Stimulated activated CD4-positive, alpha-beta T cell treated with anti-CD3 and anti-CD28 coated beads, Interleukin-4, amount 100 ng/mL, for 24 hours (primary cell): ENCODE data around the gene RREB1.
"Not testable (repeated sequence)": the region's sequence is repeated elsewhere in the genome, so short reads cannot be mapped to it uniquely, and the experiment has no call there.

ENCODE experiments used
- DNase-seq: peaks from one replicate; pipeline ENCODE4 v3.0.0-alpha.2; 2020

RREB1 gene

GRCh38 chr6:7268362-7268761 lies 160.6 kb downstream of the RREB1 start:
- no peak for DNase-seq

- DNase-seq, result no peak
Measured at GRCh38 chr6:7268816-7269555, 161.2 kb downstream of the RREB1 start.

GRCh38 chr6:7269816-7270215 lies 162.1 kb downstream of the RREB1 start:
- no peak for DNase-seq

- DNase-seq, result no peak
Measured at GRCh38 chr6:7270320-7271204, 162.8 kb downstream of the RREB1 start.

- DNase-seq, result no peak
Measured at GRCh38 chr6:7271205-7271534, 163.4 kb downstream of the RREB1 start.

- no peak for DNase-seq
Measured at GRCh38 chr6:7273709-7274108, 165.9 kb downstream of the RREB1 start.

GRCh38 chr6:7274525-7274924 lies 166.8 kb downstream of the RREB1 start:
- not testable (repeated sequence) for DNase-seq

GRCh38 chr6:7276199-7276524 lies 168.4 kb downstream of the RREB1 start:
- no peak for DNase-seq

GRCh38 chr6:7282097-7282906 lies 174.5 kb downstream of the RREB1 start:
- DNase-seq, result no peak

GRCh38 chr6:7283676-7284075 lies 175.9 kb downstream of the RREB1 start:
- DNase-seq, result no peak

- DNase-seq, result no peak
Measured at GRCh38 chr6:7285416-7285815, 177.7 kb downstream of the RREB1 start.

GRCh38 chr6:7290079-7290478 lies 182.3 kb downstream of the RREB1 start:
- no peak for DNase-seq

- no peak for DNase-seq
Measured at GRCh38 chr6:7292596-7293255, 185.0 kb downstream of the RREB1 start.

- no peak for DNase-seq
Measured at GRCh38 chr6:7295916-7296315, 188.2 kb downstream of the RREB1 start.

- DNase-seq, result no peak
Measured at GRCh38 chr6:7296602-7297001, 188.8 kb downstream of the RREB1 start.

- DNase-seq, result no peak
Measured at GRCh38 chr6:7298113-7298512, 190.4 kb downstream of the RREB1 start.

- DNase-seq, result no peak
Measured at GRCh38 chr6:7300926-7301325, 193.2 kb downstream of the RREB1 start.
